HEK293T (cell line): Measurements from ENCODE around the gene NEURL1.

Experiments used
- BHLHE40 ChIP-seq: fragments of 450-650 bp; IDR thresholded peaks from 2 replicates; pipeline ENCODE4 v1.6.1; 2016; ENCODE audit warnings: mild to moderate bottlenecking, moderate library complexity, borderline replicate concordance
- FOXA1 ChIP-seq: fragments of 450-650 bp; IDR thresholded peaks from 2 replicates; pipeline ENCODE4 v1.6.1; 2016; ENCODE audit warnings: mild to moderate bottlenecking
- FOXM1 ChIP-seq: fragments of 450-650 bp; IDR thresholded peaks from 2 replicates; pipeline ENCODE4 v1.6.1; 2017; ENCODE audit warnings: mild to moderate bottlenecking, borderline replicate concordance
- LEF1 ChIP-seq: fragments of 450-650 bp; IDR thresholded peaks from 2 replicates; pipeline ENCODE4 v1.6.1; 2017; ENCODE audit warnings: mild to moderate bottlenecking, borderline replicate concordance
- SUZ12 ChIP-seq: fragments of 450-650 bp; IDR thresholded peaks from 2 replicates; pipeline ENCODE4 v1.6.1; 2016; ENCODE audit warnings: mild to moderate bottlenecking
- TARDBP ChIP-seq: fragments of 450-650 bp; IDR thresholded peaks from 2 replicates; pipeline ENCODE4 v1.6.1; 2016
- ZNF384 ChIP-seq: fragments of 450-650 bp; IDR thresholded peaks from 2 replicates; pipeline ENCODE4 v1.6.1; 2016

- TF ChIP-seq SUZ12 (no peak), BHLHE40 (no peak), FOXA1 (no peak), FOXM1 (no peak), TARDBP (no peak), ZNF384 (no peak), LEF1 (no peak)
Measured at GRCh38 chr10:103576076-103576471, 82.6 kb downstream of the NEURL1 start.
